AG20443 (cell line): ENCODE data around the gene COA5.

Experiments used
- DNase-seq: peaks from one replicate; pipeline ENCODE4 v3.0.0; 2012; ENCODE audit warnings: low spot score, mixed read lengths

Gene COA5

DNA sequence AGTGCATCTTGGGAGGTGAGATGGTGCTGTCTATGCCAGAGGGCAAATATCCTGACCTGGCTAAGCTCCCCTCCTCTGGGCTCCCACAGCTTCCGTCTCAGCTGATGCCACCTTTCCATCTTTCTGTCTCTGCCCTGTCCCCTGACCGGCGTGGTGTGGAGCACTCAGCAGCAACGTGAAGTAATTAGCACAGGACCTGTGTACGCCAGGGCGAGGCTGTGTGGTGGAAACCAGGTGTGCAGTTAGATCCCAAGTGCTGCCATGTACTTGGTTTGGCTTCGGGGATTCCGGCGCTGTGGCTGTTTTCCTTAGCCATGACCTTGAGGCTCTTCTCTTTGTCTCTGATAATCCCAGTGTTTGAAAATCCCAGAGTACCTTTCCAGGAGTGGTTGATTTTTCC is 36.5 kb downstream of the COA5 start:
- DNase-seq, result no peak

DNA sequence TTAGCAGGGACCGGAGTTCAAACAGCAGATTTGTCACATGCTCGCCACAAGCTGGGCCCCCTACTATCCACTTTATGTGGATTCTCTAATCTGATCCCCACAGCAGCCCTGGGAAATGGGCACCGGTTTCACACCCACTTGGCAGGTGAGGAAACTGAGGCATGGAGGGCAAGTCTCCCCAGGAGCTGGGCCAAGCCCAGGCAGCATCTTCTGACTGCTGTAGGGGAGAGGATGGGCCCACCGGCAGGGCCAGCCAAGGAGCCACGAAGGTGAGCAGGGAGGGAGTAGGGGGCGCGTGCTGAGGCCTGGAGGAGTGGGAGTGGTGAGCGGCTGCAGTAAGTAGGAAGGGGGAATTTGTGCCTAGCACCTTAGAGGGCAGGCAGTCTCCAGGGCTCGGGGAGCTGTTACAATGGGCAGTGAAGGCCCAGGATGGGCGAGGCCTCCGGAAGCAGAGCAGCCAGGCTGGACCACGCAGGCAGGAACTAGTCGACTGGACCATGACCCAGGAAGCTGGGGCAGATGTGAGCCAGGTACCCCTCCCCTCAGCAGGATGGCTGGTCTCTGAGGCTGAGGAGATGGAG is 37.1 kb downstream of the COA5 start:
- DNase-seq, result no peak

DNA sequence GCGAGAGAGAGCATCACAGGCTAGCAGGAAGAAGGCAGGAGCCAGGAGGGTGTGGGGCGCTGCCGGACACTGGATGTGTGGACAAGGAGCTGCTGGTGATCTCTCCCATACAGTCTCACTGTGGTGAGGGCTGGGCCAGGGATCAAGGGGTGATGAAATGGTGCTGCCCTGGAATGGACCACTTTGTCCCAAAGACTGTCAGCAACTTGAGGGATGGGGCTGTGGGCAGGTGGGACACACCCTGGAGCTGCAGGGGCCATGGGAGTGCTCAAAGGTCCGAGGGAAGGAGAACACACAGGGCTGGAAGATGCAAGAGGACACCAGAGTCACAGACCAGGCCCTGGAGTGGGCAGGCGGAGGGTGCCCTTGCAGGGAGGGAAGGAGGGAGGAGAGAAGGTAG is 38.0 kb downstream of the COA5 start:
- DNase-seq, result no peak

DNA sequence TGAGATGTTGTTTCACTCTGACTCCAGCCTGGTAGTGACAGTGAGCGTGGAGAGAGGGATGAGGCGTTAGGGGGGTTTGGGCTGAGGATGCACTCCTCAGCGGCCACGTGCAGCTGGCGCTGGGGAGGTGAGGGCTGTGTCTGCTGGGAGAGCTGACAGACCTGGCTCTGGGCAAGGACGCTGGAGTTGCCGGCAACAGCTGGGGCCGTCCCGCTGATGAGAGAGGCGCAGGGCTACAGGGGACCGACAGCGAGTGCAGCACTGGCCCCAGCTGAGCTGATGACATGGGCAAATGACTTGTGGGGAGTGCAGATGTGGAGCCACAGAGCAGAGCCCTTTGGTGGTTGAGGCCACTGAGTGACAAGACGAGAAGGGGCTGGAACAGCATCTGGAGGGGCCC is 38.4 kb downstream of the COA5 start:
- DNase-seq, result no peak

DNA sequence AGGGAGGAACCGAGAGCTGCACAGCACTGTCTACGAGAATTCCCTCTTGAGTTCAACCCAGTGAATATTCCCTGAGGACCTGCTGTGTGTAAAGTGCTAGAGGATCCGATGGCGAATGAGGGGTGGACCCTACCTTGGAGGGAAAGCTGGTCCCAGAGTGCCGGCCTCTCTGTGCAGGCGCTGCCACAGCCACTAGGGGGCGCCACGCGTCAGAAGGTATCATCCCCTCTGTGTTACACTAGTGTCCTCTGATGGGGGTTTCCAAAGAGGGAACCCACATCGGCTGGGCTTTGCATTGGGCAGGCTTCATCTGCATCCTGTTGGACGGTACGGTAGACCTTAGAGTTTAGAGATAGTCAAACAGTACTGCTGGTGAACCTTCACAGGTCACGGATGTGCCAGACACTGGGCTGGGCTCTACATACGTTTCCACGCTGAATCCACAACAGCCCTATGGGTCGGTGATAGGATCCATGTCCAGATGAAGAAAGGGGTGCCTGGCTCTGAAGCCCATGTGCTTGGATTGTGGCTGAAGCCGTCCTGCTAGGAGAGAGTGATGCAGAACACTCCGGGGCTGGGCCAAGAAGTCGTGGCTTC is 39.0 kb downstream of the COA5 start:
- peak; percentile 64 for DNase-seq

DNA sequence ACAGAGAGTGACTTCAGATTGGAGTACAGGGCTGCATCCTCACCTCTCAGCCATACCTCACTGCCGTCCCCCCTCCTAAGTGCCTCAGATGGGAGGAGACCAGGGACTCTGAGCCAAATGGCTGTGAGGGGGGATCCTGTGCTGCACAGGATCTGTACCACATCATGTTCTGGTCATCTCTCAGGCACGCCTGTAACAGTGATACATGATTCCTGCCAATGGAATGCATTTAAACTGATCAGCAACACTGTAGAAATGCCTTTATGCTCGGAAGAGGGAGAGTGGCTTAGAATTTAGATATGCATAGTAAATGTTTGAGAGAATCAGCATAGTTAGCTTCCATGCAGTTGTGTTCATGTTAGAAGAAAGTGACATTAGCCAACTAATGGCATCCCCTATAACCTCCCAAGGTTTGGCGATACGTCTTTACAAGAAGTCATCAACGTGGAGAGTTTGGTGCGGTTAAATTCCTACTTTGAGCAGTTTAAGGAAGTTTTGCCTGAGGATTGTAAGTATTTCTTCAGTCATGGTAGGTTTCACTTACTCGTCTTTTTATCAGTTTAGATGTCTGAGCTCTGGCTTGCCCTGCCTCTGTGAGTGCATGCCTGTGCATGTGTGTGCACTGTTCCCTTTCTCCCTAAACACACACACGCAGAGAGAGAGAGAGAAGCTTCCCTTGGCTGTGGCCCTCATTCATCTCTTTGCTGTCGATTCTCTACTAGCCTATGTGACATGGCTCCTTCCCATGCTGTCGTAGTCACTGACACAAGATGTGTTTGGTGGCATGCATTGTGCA is 40.0 kb downstream of the COA5 start:
- DNase-seq, result peak; percentile 66

DNA sequence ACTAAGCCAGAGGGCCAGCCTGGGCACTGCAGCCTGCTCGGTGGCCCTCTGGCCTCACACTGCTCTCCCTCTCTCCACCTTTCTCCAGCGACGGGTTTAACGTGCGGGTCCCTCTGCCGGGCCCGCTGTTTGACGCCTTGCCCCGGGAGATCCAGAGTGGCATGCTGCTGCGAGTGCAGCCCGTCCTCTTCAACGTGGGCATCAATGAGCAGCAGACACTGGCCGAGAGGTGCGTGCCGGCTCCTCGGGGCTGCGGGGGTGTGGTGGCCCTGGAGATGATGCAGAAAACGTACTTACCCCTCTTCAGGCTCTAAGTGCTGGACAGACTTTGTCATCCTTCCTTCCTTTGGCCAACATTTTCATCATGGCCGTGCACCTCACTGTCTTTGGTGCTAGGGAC is 42.4 kb downstream of the COA5 start:
- DNase-seq, result no peak

DNA sequence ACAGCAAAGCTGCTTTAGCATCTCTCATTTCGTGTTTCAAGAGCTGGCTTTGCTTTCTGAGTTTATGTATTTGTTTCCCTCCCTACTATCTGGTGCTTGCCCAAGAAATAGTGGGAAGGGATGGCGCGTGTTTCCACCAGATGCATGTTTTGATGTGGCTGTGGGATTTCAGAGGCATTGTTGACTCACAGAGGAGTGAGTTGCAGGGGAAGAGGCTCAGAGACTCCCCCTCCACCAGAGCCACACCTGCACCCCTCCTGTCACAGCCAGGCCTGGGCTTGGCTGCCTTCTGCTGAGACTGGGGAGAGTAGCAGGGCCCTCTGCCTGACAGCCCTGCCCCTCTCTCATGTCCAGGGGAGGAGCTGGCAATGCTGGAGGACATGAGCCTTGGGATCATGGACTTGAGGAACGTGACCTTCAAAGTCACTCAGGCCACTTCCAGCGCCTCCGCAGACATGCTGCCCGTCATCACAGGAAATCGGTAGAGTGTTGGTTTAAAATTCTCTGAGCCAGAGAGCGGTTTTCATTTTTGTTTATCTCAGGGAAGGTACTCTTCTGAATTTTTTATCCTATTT is 42.9 kb downstream of the COA5 start:
- DNase-seq, result no peak

DNA sequence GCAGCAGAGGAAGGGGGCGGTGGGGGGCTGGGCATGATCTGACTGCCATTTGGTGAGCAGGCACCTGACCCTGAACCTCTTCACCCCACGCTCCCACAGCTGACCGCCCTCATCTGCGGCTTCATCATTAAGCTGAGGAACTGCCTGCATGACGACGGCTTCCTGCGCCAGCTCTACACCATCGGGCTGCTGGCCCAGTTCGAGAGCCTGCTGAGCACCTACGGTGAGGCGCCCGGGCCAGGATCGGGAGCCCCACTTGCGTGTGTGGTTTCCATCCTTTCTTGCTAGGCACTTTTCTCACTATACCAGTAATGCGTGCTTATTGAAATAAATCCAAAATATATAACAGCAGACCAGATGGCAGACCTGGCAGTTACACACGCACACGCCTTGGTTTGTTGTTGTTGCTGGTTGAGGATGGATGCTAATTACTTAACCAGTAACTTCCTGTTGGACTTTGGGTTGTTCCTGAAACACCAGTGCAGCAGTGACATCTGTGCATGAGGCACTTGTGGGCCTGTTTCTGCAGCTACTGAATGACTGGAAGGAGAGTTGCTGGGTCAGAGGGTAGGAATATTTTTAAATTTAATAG is 43.7 kb downstream of the COA5 start:
- no peak for DNase-seq

DNA sequence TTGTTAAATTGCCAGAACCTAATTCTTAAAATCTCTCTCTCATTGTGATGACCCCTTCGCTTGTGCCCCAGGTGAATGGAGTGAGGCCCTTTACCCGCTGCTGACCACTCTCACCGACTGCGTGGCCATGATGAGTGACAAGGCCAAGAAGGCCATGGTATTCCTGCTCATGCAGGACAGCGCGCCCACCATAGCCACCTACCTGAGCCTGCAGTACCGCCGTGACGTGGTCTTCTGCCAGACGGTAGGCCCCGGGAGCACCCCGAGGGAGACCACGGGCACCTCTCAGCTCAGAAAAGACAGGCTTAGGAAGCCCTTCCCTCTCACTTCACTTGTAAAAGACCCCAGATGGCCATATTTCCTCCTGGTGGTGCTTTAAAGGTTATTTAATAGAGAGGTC is 44.9 kb downstream of the COA5 start:
- no peak for DNase-seq

DNA sequence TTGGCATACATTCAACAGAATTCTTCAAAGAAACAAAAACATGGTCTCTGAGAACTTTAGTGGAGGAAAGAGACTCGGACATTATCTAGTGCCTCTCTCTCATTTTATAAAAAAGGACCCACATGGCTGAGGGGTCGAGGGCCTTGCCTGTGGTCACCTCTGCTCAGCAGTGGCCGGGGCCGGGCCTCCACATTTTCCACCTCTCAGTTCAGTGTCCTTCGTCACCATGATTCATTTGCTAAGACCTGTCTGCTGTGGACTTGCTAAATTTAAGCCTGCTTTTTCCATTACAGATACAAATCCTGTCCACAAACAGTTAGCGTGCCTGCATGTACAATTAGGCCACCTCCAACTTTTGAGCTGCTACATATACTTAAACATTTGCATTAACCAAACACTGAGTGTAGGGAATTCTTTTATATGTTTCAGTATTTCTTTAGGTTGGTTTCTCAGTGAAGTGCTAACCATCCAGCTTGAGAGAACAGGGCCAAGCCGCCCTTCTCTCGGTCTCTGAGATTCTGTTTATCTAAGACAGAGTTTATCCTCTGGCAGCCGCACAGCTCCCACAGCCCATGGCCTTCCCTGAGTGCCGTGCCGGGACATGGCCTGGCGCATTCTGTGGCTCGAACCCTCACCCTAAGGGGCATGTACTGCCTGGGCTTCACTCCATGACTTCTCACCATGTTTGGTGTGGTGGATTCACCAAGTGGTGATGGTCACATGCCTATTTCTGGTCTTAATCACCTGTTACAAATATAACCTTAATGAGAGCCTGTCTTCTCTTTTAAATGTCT is 46.2 kb downstream of the COA5 start:
- no peak for DNase-seq

DNA sequence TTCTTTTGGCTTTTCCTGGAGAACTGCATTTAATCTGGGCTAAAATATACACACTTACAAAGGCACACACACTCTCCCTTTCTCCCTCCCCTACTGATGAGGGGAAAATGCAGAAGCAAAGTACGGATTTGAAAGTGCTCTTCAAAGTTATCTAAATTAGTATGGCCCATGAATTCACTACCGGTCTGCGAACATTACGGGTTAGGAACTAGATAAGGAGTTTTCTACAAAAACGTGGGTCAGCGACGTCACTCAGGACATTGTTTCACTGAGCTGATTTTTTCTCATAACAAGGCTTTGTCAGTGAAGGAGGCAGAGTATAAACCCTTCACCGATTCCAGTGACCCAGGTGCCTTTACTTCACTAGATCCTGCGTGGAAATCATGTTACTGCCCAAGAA is 47.3 kb downstream of the COA5 start:
- DNase-seq, result no peak

DNA sequence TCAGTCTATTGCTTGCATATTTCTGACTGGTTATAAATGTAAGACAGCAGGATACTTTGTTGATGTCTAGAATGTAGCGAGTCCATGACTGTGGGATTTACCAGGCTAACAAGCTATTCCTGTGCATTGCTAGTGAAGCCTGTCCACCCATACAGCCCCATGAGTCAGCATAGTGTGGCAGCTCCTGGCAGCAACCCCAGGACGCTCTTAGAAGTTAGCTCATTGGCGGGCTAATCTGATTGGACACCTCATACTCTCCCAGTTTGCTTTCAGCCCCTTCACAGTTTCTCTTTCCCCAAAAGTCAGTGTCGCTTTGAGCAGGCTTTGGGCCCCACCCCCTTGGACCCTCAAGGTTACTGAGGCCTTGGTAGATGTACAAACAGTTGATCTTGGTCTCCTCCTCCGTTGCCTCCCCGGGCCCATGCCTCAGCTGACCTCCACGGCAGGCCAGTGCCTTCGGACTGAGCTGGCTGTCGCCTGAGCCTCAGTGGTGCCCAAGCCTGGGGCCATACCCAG is 48.0 kb downstream of the COA5 start:
- DNase-seq, result peak; percentile 85

DNA sequence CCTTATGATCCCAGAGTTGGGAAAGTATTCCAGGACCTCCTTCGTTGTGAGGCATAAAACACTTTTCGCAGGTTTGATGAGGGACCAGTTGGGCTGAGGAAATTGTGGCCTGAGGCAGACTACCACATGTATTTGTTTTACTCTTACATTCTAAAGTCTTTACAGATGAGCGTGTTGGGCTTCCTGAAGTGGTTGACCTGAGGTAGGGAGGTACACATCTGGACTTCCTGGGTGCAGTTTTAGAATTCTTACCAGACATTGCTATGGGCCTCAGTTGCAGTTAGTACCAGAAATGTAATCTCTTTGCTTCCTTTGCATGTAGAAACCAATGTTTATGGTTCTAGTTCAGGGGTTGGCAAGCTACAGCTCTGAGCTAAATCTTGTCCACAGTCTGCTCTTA is 48.7 kb downstream of the COA5 start:
- no peak for DNase-seq

DNA sequence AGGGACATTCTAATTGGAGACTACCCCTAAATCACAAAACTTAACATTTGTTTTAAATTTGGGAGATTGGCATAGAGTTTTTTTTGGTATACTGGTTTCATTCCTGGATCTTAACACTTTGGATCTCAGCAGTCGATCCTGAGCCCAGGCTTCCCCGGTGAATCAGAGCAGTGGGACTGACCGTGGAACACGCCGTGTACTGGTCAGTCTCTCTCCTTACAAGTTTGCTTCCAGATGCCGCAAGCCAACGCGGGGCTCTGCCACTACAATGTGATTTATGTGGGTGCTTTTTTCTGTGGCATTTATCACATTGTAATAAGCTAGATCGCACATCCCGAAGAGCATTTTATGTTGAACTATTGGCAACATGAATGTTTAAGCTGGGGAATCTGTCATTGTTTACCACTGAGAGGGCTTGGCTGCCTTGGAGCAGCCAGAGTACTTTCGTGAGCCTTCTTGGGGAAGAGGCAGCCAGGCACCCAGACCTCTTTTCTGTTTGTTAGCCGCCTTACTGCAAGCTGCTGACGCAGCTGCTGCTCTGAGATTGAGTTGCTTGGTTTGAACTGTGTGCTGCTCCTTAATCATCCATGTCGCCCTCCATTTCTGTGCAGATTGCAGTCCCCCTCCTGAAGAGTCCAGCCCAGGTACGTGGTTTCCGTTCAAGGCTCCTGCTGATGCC is 49.3 kb downstream of the COA5 start:
- DNase-seq, result no peak

DNA sequence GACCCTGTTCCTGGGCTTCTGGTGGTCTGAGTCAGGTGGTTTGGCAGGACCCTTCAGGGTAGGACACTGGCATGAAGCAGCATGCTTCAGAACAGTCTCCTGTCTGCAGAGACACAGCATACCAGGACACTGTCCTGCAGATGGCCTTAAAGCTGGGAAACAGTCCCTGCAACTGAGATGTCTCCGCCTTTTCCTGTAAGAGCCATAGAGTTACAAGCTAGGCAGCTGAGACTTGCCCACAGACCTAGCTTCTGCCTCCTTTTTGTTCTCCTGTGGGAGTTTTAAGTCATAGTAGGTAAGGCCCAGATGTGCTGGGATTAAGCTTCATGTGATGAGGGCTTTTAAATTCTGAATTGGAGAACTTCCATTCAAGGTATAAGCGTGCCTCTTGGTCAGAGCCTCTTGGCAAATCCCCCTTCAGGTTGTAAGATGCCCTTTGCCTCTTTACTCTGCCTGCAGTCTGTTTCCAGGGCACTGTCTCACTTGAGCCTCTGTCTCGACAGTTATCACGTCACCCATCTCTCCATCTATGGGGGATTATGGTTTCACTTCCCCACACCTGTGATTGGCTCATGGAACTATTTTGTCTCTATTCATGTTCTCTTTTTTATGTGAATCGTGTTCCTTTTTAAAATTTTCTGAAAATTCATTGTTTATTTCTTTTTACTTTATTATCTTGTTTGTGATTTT is 51.8 kb downstream of the COA5 start:
- DNase-seq, result no peak

DNA sequence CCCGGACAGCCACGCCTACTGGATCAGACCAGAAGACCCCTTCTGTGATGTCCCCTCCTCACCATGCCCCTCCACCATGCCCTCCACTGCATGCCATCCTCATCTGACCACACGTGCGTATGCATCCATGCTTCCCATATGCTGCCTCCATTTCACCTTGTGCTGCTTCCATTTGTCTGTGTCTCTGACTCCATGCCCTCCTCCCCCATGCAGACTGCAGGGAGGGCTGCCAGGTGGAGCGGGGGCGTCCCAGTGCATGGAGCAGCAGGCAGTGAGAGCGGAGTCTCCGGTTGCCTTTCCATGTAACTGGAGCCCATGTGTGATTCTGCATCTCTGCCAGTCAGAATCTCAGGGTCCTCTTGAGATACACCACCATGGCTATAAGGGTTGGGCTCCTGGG is 52.6 kb downstream of the COA5 start:
- no peak for DNase-seq

DNA sequence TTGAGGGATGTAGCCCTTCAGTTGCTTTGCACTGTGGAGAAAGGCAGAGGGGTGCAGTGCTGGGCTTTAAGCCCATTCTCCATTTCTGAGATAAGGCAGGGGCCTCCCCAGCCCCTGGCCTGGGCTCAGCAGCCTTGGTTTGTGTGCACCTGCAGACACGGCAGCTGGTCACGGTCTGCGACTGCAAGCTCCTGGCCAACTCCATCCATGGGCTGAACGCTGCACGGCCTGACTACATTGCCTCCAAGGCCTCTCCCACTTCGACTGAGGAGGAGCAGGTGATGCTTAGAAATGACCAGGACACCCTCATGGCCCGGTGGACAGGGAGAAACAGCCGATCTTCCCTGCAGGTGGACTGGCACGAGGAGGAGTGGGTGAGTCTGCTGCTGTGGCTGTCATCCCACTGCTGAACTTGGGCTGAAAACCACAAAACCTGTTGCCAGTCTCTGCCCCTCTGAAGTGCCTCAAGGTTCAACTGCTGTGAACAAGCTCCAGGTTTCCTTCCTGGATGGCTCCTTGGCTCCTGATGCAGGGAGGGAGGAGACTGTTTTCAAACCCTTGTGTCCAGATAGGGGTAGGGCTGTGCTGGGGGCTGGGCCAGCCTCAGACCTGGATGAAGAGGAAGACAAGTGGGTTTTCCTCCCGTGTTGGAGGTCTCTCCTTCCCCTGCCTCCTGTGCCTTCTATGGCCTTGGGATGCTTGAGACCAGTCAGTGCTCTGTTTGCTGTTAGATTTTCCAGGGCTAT is 54.0 kb downstream of the COA5 start:
- no peak for DNase-seq

DNA sequence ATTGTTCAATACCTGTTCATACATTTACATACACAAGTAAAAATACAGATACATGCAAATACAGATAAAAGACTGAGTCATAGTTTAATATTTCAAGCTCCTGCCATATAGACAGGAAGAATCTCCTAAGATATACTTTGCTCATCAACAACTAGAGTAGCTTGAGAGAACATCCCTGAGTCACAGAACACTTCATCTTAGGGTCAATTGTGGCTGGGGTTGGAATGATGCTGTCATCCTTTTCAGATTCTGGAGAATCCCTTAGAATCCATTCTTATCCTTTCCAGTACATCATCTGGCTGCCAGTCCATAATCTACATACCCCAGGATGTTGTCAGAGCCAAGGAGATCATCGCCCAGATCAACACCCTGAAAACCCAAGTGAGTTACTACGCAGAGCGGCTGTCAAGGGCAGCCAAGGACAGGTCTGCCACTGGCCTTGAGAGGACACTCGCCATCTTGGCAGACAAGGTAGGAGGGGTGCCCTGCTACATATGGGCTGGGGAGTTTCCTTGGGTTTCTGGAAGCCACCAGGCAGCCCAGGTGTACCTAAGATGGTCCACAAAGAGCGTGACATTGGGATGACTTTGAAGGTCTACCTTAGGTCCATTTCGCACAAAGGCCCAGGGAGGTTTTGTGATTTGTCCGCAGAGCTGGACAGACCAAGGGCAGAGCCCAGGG is 55.7 kb downstream of the COA5 start:
- no peak for DNase-seq
